ENCODE results near the gene PAQR4.

GRCh38 chr16:3000540-3000939 is 31.4 kb downstream of the PAQR4 start:
- TF ChIP-seq CTCF (IDR thresholded peaks at IDR 0.05) (no peak), ZFX (IDR thresholded peaks at IDR 0.05; ENCODE audit: borderline replicate concordance) (no peak)
